ENCODE measurements around the gene RFC5.
A peak's percentile ranks its signal among the peaks of the same experiment; 100 is the strongest.
"Not testable (repeated sequence)": the region's sequence is repeated elsewhere in the genome, so short reads cannot be mapped to it uniquely, and the experiment has no call there.

The RFC5 gene

GRCh38 chr12:118016424-118017264, at the start of gene RFC5:
TSS of gene RFC5 (plus strand) at chr12:118016703. CDS start at chr12:118016828, 125 bp downstream.
- DNase-seq: peak; percentile 95

- DNase-seq: no peak
These were observed 49.5 kb upstream of the RFC5 start for GRCh38 chr12:117967043-117967442.

GRCh38 chr12:117967512-117967911, 49.0 kb upstream of the RFC5 start:
- DNase-seq: no peak

- no peak for DNase-seq
These were observed 48.2 kb upstream of the RFC5 start for GRCh38 chr12:117968151-117968789.

DNA sequence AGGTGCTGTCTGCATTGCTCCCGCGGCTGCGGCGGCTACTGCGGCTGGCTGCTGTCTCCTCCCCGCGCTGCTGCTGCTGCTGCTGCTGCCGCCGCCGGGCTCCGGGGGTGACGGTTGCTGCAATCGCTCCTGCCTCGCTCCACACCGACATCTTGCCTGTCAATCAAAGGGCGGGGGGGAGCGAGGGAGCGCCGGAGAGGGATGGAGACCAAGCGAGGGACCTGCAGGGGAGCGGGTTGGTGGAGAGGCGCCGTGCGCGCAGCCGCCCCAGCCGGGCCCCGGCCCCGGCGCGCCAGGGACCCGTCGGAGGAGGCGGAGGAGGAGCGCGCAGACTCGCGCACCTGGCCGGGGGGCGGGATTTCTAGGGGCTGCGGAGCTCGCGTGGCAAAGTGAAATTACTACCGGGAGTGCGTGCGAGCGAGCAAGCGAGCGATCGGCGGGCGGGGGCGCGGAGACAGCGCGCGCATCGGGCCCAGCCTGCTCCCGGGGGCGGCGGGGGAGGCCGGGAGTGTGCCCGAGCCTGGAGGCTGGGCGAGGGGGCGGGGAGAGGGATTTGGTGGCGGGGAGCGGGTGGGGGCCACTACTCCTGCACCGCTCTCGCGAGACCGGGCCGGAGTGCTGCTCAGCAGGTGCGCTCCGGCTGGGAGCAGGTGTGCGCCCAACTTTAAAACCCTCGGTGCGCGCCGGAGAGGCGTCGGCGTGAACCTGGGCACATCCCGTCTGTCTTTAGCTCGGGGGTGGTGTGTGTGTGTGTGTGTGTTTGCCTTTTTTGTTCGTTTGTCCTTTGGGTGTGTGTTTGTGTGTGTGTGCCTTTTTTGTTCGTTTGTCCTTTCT, 47.5 kb upstream of the RFC5 start, which contains the start of gene KSR2:
Gene KSR2, minus strand, starts transcription at position 165 of the 834 bp plus-strand sequence. CDS start 735 bp downstream, outside the sequence.
- peak; percentile 87 for DNase-seq

GRCh38 chr12:117970334-117970733, 46.2 kb upstream of the RFC5 start:
- DNase-seq: no peak

GRCh38 chr12:117972301-117972700, 44.2 kb upstream of the RFC5 start:
- DNase-seq: no peak

- DNase-seq: no peak
These were observed 41.5 kb upstream of the RFC5 start for GRCh38 chr12:117975006-117975405.

DNA sequence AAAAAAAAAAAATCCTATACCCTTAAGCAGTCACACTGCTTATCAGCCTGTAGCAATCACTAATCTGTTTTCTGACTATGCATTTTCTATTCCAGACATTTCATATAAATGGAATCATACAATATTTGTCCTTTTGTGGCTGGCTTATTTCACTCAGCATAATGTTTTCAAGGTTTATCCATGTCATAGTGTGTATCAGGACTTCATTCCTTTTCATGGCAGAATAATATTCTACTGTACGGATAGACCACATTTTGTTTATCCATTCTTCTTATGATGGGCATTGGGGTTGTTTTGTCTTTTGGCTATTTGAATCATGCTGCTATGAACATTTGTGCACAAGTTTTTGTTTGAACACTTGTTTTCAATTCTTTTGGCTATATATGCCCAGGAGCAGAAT, 39.1 kb upstream of the RFC5 start:
- no peak for DNase-seq

DNA sequence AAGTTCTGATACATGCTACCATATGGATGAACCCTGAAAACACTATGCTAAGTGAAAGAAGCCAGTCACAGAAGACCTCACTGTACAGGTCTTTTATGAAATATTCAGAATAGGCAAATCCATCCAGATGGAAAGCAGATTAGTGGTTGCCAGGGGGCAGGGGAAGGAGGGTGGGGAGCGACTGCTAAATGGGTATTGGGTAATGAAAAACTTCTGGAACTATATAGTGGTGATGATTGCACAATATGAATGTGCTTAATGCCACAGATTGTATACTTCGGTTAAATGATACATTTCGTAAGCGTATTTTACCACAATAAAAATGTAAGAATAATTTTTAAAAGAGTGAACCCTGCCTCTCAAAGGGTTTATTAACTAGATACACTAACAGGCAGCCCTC, 35.9 kb upstream of the RFC5 start:
- DNase-seq: no peak

DNA sequence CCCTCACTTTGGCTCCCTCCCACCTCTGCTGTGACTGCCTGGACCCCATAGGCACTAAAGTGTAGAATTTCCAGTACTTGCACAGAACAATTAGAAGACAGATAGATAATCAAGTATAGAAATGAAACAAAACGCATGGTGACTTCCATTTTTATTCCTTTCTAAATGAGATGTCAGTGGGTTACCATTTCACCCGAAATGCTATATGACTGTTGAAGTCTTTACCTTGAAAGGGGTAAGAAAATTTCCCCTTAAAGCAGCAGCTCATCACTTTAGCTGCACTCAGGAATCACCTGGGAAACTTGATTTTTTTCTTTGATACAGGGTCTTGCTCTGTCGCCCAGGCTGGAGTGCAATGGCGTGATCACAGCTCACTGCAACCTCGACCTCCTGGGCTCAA, 35.2 kb upstream of the RFC5 start:
- DNase-seq: no peak

GRCh38 chr12:117985182-117985581, 31.3 kb upstream of the RFC5 start:
- no peak for DNase-seq

DNA sequence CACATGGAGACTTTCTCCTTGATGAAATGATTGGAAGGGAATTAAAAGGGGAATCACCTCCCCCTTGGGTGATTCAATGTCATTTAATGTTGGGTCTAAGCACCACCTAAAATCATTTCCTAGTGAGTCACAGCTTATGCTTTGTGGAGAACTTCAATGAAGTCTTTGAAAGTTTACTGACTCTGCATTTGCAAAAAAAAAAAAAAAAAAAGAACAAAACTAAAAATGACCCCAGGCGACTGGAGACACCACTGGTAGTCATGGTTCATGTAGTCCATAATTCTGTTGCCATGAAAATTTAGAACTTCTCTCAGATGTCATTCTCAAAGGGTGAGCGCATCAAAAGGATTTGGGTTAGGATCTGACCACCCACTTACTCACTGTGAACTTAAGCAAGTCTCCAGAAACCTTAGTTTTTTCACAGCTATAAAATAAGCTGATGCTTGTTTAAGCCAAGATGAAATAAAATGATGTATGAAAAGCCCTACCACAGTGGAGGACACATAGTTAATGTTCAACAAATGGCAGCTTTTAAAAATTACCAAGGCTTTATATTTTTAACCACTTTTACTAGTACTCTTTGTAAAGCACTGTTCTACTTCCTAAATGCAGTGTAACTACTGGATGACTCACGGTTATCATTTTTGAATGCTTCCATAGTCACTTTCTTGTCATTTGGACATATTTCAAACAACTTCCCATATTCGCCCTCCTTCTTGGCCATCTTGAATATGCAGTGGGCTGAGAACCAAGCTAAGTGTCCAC, 29.6 kb upstream of the RFC5 start:
- no peak for DNase-seq

GRCh38 chr12:117994551-117995438, 21.7 kb upstream of the RFC5 start:
- no peak for DNase-seq

GRCh38 chr12:117998719-117999118, 17.8 kb upstream of the RFC5 start:
- DNase-seq: no peak

GRCh38 chr12:117999806-118000205, 16.7 kb upstream of the RFC5 start:
- not testable (repeated sequence) for DNase-seq

GRCh38 chr12:118010903-118011302, 5.6 kb upstream of the RFC5 start:
- no peak for DNase-seq

DNA sequence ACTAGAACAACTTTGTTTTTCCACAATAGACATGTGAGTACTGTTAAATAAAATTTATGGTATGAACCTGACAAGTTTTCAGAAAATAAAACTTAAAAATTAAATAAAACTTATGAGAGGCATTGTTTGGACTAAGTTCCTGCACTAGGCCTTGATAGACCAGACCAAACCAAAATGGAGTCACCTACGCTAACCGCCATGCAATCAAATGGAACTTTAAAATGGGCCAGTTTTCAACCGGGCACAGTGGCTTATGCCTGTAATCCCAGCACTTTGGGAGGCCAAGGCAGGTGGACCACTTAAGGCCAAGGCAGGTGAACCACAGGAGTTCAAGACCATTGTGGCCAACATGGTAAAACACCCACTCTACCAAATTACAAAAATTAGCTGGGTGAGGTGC, 5.1 kb upstream of the RFC5 start:
- no peak for DNase-seq

- DNase-seq: no peak
These were observed 4.5 kb upstream of the RFC5 start for GRCh38 chr12:118011961-118012360.

- no peak for DNase-seq
These were observed 3.2 kb upstream of the RFC5 start for GRCh38 chr12:118013283-118013682.

GRCh38 chr12:118015306-118015705, 1.2 kb upstream of the RFC5 start:
- DNase-seq: no peak

DNA sequence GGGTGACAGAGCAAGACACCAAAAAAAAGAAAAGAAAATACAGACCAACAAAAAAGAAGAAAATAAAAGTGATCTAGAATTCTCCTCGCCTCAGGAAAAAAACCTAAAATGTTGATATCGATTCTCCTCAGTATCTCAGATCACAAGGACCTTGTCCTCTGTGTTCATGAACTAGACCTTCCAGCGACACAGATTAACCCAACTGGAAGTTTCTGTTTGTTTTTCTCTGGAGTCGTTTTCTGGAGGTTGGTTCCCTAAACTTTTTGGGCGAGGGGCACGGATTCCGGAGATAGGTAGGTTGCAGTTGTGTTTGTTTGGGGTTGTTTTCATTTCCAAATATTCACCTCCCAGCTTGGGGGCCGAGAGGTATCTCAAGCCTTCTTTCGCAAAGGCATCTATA, 559 bp upstream of the RFC5 start:
- DNase-seq: no peak
